ENCODE data around the gene PCBP3.

The PCBP3 gene

DNA sequence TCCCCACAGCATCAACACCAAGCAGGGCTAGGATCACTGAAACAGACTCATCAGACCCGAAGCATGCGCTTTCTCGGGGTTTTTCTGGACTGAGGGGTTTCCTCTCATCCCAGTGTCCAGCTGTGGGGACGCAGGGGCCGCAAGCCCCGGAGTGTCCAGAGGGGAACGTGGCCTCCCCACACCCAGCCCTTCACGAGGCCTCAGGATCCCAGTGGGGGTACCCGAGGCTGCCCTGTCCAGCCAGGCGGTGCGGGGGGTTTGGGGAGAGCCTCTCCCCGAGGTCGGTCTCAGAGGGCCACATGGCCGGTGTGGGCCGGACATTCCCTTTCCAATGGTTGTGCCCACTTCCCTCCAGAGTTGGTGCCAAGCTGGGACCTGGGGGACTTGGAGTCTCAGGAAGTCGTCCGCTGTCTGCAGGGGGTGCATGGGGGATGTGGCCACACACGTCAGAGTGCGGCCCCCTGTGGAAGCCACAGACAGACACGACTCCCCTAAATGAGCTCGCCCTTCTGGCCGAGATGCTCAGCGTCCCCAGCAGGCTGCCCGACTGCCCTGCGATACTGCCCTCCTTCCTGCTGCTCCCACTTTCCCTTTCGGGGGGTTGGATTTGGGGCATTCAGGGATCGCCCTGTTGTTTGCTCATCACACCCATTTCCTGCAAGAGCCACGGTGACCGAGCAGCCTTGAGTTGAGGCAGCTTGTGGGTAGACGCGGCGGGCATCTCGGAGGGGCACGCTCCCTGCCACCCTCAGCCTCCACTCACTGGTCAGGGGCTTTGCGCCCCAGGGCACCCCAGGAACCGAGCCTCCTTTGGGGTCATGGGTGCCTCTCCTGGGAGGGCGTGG lies 342.2 kb downstream of the PCBP3 start:
- H3K4me3 ChIP-seq (replicated peaks; ENCODE audit: low read depth, low read length) = peak overlapping the region; percentile 98
- no peak for DNase-seq (ENCODE audit: extremely low read depth, low read depth)
- TF ChIP-seq, protein P1, sequence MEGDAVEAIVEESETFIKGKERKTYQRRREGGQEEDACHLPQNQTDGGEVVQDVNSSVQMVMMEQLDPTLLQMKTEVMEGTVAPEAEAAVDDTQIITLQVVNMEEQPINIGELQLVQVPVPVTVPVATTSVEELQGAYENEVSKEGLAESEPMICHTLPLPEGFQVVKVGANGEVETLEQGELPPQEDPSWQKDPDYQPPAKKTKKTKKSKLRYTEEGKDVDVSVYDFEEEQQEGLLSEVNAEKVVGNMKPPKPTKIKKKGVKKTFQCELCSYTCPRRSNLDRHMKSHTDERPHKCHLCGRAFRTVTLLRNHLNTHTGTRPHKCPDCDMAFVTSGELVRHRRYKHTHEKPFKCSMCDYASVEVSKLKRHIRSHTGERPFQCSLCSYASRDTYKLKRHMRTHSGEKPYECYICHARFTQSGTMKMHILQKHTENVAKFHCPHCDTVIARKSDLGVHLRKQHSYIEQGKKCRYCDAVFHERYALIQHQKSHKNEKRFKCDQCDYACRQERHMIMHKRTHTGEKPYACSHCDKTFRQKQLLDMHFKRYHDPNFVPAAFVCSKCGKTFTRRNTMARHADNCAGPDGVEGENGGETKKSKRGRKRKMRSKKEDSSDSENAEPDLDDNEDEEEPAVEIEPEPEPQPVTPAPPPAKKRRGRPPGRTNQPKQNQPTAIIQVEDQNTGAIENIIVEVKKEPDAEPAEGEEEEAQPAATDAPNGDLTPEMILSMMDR (IDR thresholded peaks at IDR 0.05; ENCODE audit: low read depth, low read length, missing control alignments) = no peak

DNA sequence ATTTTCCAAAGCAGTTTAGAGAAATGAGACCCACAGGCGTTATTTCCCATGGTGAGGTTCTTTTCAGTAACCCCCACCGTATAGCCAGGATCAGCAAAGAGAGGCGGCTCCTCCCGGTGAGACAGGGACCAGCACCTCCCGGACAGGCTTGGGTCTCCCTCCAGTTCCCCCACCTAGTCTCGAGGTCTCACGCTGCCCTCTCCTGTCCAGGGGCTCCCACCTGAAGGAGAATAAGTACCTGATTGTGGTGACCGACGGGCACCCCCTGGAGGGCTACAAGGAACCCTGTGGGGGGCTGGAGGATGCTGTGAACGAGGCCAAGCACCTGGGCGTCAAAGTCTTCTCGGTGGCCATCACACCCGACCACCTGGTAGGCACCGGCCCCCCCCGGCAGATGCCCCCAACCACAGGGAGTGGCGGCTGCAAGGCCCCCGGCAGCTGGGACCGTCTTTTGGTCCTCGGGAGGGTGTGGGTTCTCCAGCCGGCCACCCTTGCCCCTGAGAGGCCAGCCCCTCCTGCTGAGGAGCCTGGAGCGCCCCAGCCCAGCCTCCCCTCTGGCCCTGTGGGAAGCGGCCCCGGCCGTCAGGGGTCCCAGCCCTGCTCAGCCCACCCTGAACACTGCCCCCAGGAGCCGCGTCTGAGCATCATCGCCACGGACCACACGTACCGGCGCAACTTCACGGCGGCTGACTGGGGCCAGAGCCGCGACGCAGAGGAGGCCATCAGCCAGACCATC lies 343.0 kb downstream of the PCBP3 start:
- no peak for DNase-seq (ENCODE audit: extremely low read depth, low read depth)
- peak overlapping the region; percentile 98 for H3K4me3 ChIP-seq (replicated peaks; ENCODE audit: low read depth, low read length)
- TF ChIP-seq, protein P1 (IDR thresholded peaks at IDR 0.05; ENCODE audit: low read depth, low read length, missing control alignments) = no peak

DNA sequence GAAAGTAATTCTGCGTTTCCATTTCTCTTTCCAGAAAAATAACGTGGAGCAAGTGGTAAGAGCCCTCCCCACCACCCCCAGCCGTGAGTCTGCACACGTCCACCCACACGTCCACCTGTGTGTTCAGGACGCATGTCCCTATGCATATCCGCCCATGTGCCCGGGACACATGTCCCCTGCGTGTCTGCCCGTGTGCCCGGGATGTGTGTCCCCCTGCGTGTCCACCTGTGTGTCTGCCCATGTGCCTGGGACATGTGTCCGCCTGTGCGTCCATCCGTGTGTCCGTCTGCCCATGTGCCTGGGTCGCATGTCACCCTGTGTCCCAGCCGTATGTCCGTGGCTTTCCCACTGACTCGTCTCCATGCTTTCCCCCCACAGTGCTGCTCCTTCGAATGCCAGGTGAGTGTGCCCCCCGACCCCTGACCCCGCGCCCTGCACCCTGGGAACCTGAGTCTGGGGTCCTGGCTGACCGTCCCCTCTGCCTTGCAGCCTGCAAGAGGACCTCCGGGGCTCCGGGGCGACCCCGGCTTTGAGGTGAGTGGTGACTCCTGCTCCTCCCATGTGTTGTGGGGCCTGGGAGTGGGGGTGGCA lies 343.7 kb downstream of the PCBP3 start:
- TF ChIP-seq, protein P1 (IDR thresholded peaks at IDR 0.05; ENCODE audit: low read depth, low read length, missing control alignments) = no peak
- peak overlapping the region; percentile 98 for H3K4me3 ChIP-seq (replicated peaks; ENCODE audit: low read depth, low read length)
- DNase-seq (ENCODE audit: extremely low read depth, low read depth) = no peak

DNA sequence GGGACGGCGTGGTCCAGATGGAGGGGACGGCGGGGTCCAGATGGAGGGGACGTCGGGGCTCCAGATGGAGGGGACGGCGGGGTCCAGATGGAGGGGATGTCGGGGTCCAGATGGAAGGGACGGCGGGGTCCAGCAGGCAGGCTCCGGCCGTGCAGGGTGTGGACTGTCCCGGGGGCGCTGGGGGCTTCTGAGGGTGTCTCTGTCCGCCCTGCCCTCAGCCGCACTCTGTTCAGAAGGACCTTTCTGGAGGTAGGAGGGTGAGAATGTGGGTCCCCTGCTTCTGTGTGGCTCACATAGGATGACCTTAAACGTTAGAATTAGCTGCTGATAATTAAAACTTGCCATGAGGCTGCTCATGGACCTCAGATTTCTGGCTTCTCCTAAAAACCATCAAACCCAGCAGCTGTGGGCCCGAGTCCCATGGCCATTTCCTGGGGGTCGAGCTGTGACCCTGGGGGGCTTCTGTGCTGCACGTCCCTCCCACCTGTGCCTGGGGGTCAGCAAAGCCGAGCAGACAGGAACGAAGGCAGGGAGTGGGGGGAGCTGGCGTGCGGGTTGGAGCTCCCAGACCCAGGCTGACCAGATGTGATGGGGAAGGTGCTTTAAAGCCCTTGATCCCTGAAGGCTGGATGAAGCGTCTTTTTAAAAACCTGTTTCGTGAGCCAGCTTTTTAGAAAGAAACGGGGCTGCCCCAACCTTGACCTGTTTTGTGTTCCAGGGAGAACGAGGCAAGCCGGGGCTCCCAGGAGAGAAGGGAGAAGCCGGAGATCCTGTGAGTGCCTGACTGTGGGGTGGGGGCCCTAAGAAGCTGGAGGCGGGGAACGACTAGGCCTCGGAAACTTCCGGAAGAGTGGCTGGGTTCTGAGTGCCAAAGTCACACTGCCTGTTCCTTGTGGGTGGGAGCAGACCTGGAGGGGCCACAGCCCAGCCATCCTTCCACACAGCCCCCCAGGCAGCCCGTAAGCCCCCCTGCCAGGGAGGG lies 345.1 kb downstream of the PCBP3 start:
- TF ChIP-seq, protein P1 (IDR thresholded peaks at IDR 0.05; ENCODE audit: low read depth, low read length, missing control alignments) = no peak
- no peak for DNase-seq (ENCODE audit: extremely low read depth, low read depth)
- no peak overlapping the region for H3K4me3 ChIP-seq (replicated peaks; ENCODE audit: low read depth, low read length)

DNA sequence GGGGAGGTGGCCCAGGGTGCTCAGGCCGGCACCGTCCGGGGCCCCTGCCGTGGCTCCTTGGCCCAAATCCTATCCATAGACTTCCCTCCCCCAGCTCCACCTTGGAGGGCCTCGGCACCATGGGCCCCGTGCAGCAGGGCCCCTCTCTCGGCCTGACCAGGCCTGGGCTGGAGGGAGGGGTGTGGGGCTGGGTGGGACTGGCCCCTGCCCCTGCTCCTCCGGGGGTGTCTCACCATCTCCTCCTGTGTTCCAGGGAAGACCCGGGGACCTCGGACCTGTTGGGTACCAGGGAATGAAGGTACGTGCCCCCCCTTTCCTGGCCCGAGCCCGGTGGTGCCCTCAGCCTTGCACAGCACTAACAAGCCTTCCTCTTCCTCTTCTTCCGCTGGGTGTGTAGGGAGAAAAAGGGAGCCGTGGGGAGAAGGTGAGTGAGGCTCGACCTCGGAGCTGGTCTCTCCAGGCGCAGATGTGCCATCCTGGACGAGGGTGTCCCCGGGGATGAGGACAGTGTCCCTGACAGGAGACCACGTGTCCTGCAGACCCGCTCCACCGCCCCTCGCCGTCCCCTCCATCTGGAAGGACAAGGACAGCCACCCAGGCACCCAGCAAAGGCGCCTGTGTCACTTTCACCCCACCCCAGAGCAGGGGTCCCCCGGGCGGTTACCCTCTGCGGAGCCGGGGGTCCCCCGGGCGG lies 346.0 kb downstream of the PCBP3 start:
- TF ChIP-seq, protein P1 (IDR thresholded peaks at IDR 0.05; ENCODE audit: low read depth, low read length, missing control alignments) = no peak
- no peak for DNase-seq (ENCODE audit: extremely low read depth, low read depth)
- no peak overlapping the region for H3K4me3 ChIP-seq (replicated peaks; ENCODE audit: low read depth, low read length)

Data from HFF-Myc (cell line).